Measurements from ENCODE around the gene MASP1. TPM values are rescaled to one million over a fixed set of nuclear protein-coding genes. Genes with fewer than 3 reads are reported as not detected.

The MASP1 gene
- total RNA-seq, 4 donors from 2014 or later, result 3.8 to 9.9 (median 6.9) TPM

- DNase-seq (ENCODE audit: low spot score) (no peak), ATAC-seq (ENCODE audit: low FRiP score) (no peak)
- TF ChIP-seq CTCF (IDR thresholded peaks at IDR 0.05), result no peak
Observed at GRCh38 chr3:187276397-187277128, 15.0 kb downstream of the MASP1 start.

DNA sequence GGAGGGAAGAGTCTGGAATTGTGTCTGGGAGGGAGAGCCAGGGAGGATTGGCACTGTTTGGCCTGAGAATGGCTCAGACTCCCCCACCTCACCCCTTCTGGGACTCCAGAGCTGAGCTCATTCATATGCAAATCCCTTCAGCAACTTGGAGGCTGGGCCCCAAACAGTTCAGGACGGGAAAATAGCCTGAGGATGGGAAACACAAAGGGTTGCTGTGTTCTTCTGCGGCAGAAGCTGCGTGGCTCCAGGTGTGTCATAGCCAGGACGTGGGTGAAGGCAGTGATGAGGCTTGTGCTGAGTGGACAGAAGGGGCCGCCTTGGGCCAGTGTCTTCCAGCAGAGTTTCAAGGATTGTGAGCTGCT is 16.6 kb downstream of the MASP1 start:
- TF ChIP-seq CTCF (IDR thresholded peaks at IDR 0.05), result no peak
- ATAC-seq (ENCODE audit: low FRiP score) (no peak), DNase-seq (ENCODE audit: low spot score) (no peak)

GRCh38 chr3:187274315-187274976 is 17.1 kb downstream of the MASP1 start:
- ATAC-seq (ENCODE audit: low FRiP score) (no peak), DNase-seq (ENCODE audit: low spot score) (no peak)

GRCh38 chr3:187271582-187271981 is 20.0 kb downstream of the MASP1 start:
- DNase-seq (ENCODE audit: low spot score) (no peak), ATAC-seq (ENCODE audit: low FRiP score) (no peak)
- no peak for TF ChIP-seq CTCF (IDR thresholded peaks at IDR 0.05)

More at GRCh38 chr3:187274315-187274976, 17.1 kb downstream of the MASP1 start:
- TF ChIP-seq CTCF (IDR thresholded peaks at IDR 0.05), result no peak

DNA sequence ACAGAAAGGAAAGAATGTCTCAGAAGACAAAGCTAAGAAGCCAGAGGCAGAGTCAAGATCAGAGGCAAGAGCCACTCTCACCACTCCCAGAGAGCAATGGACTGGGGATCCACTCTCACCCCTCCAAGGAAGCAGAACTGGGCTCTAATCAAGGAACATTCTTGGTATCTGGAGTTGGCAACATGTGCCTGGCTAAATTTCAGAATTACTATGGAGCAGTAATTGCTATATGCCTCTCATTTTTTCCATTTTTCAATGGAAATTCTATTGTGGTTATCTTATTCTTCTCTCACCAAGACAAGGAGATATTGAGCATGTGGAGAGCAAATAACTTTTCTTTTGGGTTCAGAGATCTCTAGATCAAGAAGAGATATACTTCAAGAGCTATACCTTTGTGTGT is 22.1 kb downstream of the MASP1 start:
- no peak for DNase-seq (ENCODE audit: low spot score)
- ATAC-seq (ENCODE audit: low FRiP score), result no peak
- no peak for TF ChIP-seq CTCF (IDR thresholded peaks at IDR 0.05)

DNA sequence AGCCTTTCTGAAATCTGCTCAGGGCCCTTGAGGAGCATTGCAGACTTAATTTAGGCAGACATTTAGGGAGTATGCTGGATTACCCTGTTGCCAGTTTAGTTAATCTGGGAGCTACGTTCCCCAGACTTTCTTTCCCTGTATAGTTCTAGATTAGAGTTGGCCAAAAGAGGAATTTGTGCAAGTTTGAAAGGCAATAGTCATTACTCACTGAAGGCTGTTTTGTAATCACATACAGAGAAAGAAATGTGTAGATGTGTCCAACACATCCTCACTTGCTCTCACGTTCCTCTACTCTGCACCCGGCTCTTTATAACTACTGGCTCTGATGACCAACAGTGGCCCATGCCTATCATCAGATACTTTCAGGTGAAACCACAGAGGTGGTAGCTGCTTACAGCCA is 24.2 kb downstream of the MASP1 start:
- no peak for TF ChIP-seq CTCF (IDR thresholded peaks at IDR 0.05)
- no peak for DNase-seq (ENCODE audit: low spot score)
- ATAC-seq (ENCODE audit: low FRiP score), result no peak

GRCh38 chr3:187266691-187267090 is 24.8 kb downstream of the MASP1 start:
- DNase-seq (ENCODE audit: low spot score), result no peak
- TF ChIP-seq CTCF (IDR thresholded peaks at IDR 0.05), result no peak
- no peak for ATAC-seq (ENCODE audit: low FRiP score)

All from omental fat pad (tissue), 4 donors.